Colonic mucosa (tissue), 4 donors: ENCODE results near the gene ECEL1. TPM values are rescaled to one million over a fixed set of nuclear protein-coding genes. Genes with fewer than 3 reads are reported as not detected.

Source experiments
- DNase-seq: peaks from one replicate; pipeline ENCODE4 v3.0.0-alpha.2; 2020
- H3K27ac ChIP-seq: fragments of 200-600 bp; one replicate; pipeline ENCODE4 v1.8.0; 2021
- H3K27me3 ChIP-seq: fragments of 200-600 bp; one replicate; pipeline ENCODE4 v1.8.0; 2021
- H3K36me3 ChIP-seq: fragments of 200-600 bp; one replicate; pipeline ENCODE4 v1.8.0; 2021
- H3K4me1 ChIP-seq: fragments of 200-600 bp; one replicate; pipeline ENCODE4 v1.8.0; 2021; ENCODE audit warnings: mild to moderate bottlenecking
- H3K4me3 ChIP-seq: fragments of 200-600 bp; one replicate; pipeline ENCODE4 v1.8.0; 2021
- H3K9ac ChIP-seq, 2 donors: one replicate each; pipeline ENCODE4 v1.7.0; 2013; ENCODE audit warnings: control low read depth in 2 of 2, low read depth in 2 of 2, low read length in 2 of 2
- H3K9me3 ChIP-seq: fragments of 200-600 bp; one replicate; pipeline ENCODE4 v1.8.0; 2021
- CTCF ChIP-seq: fragments of 200-600 bp; IDR thresholded peaks from one replicate; pipeline ENCODE4 v1.8.0; 2022; ENCODE audit warnings: antibody characterized with exemption, mild to moderate bottlenecking
- intact Hi-C: fragments of 100-400 bp; cut with DNase I; formaldehyde crosslinking; loops from one replicate; pipeline ENCODE4 v1.14.1; 2022
- total RNA-seq, 2 donors: library from RNA; stranded (reverse); fragmentation: NEBNext Ultra II Directional in 1 of 2; extraction: Animal tissue kit (Norgen Biotek cat#: 25700) in 1 of 2; gene quantifications; one replicate each; pipeline ENCODE4 v1.2.1, GENCODE V29; 2021
- donor health status: healthy.
- donor health status: DM: no; HTN: no; CAD: no.
- donor health status: DM: no; HTN: no; CAD: no.

ECEL1 gene
- total RNA-seq, 2 donors from 2014 or later = 0.12 to 0.40 TPM

GRCh38 chr2:232528746-232529460 is 41.3 kb upstream of the ECEL1 start:
- Histone ChIP-seq H3K27ac (no peak overlapping the region), H3K4me1 (peaks cover 3% of the 10 kb centered on the region), H3K9me3 (no peaks in the 10 kb centered on the region), H3K9ac (no peak overlapping the region), H3K4me3 (no peak overlapping the region), H3K36me3 (no peaks in the 10 kb centered on the region), H3K27me3 (peaks cover 14% of the 10 kb centered on the region)
- intact Hi-C loops = no loop called here
- TF ChIP-seq CTCF = no peak
- DNase-seq = no peak

GRCh38 chr2:232527905-232528470 is 40.4 kb upstream of the ECEL1 start:
- no peak overlapping the region for H3K9ac ChIP-seq
- TF ChIP-seq CTCF = no peak
- H3K27me3 ChIP-seq = peaks cover 23% of the 10 kb centered on the region
- H3K9me3 ChIP-seq = no peaks in the 10 kb centered on the region
- H3K36me3 ChIP-seq = no peaks in the 10 kb centered on the region
- peaks cover 3% of the 10 kb centered on the region for H3K4me1 ChIP-seq
- H3K4me3 ChIP-seq = no peak overlapping the region
- intact Hi-C loops = no loop called here
- H3K27ac ChIP-seq = no peak overlapping the region
- no peak for DNase-seq

GRCh38 chr2:232526372-232526941 is 38.8 kb upstream of the ECEL1 start:
- H3K27me3 ChIP-seq = peaks cover 38% of the 10 kb centered on the region

GRCh38 chr2:232525791-232526371 is 38.2 kb upstream of the ECEL1 start, which contains the start of gene CHRND:
TSS of gene CHRND (plus strand) at chr2:232526160. CDS start at chr2:232526216, 56 bp downstream.
- peaks cover 40% of the 10 kb centered on the region for H3K27me3 ChIP-seq
- H3K27ac ChIP-seq = no peak within 1 kb of the TSS
- intact Hi-C loops = no loop called here
- H3K4me3 ChIP-seq = no peak within 1 kb of the TSS
- DNase-seq = no peak
- no peaks in the 10 kb centered on the region for H3K9me3 ChIP-seq
- peaks cover 3% of the 10 kb centered on the region for H3K4me1 ChIP-seq
- H3K36me3 ChIP-seq = no peaks in the 10 kb centered on the region
- H3K9ac ChIP-seq = no peak within 1 kb of the TSS
- TF ChIP-seq CTCF = no peak

More at GRCh38 chr2:232526372-232526941, 38.8 kb upstream of the ECEL1 start:
- peaks cover 3% of the 10 kb centered on the region for H3K4me1 ChIP-seq
- no peak for TF ChIP-seq CTCF
- no peaks in the 10 kb centered on the region for H3K9me3 ChIP-seq
- H3K36me3 ChIP-seq = no peaks in the 10 kb centered on the region
- H3K27ac ChIP-seq = no peak overlapping the region
- DNase-seq = no peak
- H3K4me3 ChIP-seq = no peak overlapping the region
- H3K9ac ChIP-seq = no peak overlapping the region
- intact Hi-C loops = no loop called here

- Histone ChIP-seq H3K9me3 (no peaks in the 10 kb centered on the region), H3K9ac (no peak overlapping the region), H3K36me3 (no peaks in the 10 kb centered on the region), H3K27me3 (peaks cover 40% of the 10 kb centered on the region), H3K27ac (no peak overlapping the region), H3K4me1 (peaks cover 3% of the 10 kb centered on the region), H3K4me3 (no peak overlapping the region)
- no peak for TF ChIP-seq CTCF
- intact Hi-C loops = no loop called here
- DNase-seq = no peak
These were observed 37.6 kb upstream of the ECEL1 start for GRCh38 chr2:232525199-232525598.
